Measurements from ENCODE around the gene RMP24.
"Not testable (repeated sequence)": the region's sequence is repeated elsewhere in the genome, so short reads cannot be mapped to it uniquely, and the experiment has no call there.

RMP24 gene

GRCh38 chr18:35972197-35973000 is at the start of gene RMP24:
Gene RMP24 (plus strand): TSS chr18:35972679.
- peak; percentile 97 for DNase-seq

GRCh38 chr18:35923939-35924684 is 48.4 kb upstream of the RMP24 start:
- DNase-seq, result peak; percentile 20

- no peak for DNase-seq
Measured at GRCh38 chr18:35926884-35927283, 45.6 kb upstream of the RMP24 start.

- no peak for DNase-seq
Measured at GRCh38 chr18:35927430-35927829, 45.0 kb upstream of the RMP24 start.

- DNase-seq, result peak; percentile 18
Measured at GRCh38 chr18:35933982-35934381, 38.5 kb upstream of the RMP24 start.

GRCh38 chr18:35934891-35935290 is 37.6 kb upstream of the RMP24 start:
- DNase-seq, result no peak

GRCh38 chr18:35935805-35936204 is 36.7 kb upstream of the RMP24 start:
- no peak for DNase-seq

GRCh38 chr18:35936951-35937350 is 35.5 kb upstream of the RMP24 start:
- no peak for DNase-seq

GRCh38 chr18:35938158-35938557 is 34.3 kb upstream of the RMP24 start:
- peak; percentile 42 for DNase-seq

GRCh38 chr18:35938562-35938961 is 33.9 kb upstream of the RMP24 start:
- no peak for DNase-seq

- DNase-seq, result no peak
Measured at GRCh38 chr18:35939138-35939537, 33.3 kb upstream of the RMP24 start.

GRCh38 chr18:35941299-35941698 is 31.2 kb upstream of the RMP24 start:
- no peak for DNase-seq

- DNase-seq, result no peak
Measured at GRCh38 chr18:35942133-35942532, 30.3 kb upstream of the RMP24 start.

- no peak for DNase-seq
Measured at GRCh38 chr18:35942661-35943060, 29.8 kb upstream of the RMP24 start.

- DNase-seq, result no peak
Measured at GRCh38 chr18:35948080-35948479, 24.4 kb upstream of the RMP24 start.

- DNase-seq, result no peak
Measured at GRCh38 chr18:35949090-35949489, 23.4 kb upstream of the RMP24 start.

- peak; percentile 79 for DNase-seq
Measured at GRCh38 chr18:35949903-35950627, 22.4 kb upstream of the RMP24 start.

- no peak for DNase-seq
Measured at GRCh38 chr18:35950628-35950982, 21.9 kb upstream of the RMP24 start.

GRCh38 chr18:35953688-35954087 is 18.8 kb upstream of the RMP24 start:
- DNase-seq, result no peak

- no peak for DNase-seq
Measured at GRCh38 chr18:35956226-35956625, 16.3 kb upstream of the RMP24 start.

- DNase-seq, result no peak
Measured at GRCh38 chr18:35962320-35962719, 10.2 kb upstream of the RMP24 start.

GRCh38 chr18:35964319-35964718 is 8.2 kb upstream of the RMP24 start:
- no peak for DNase-seq

- DNase-seq, result not testable (repeated sequence)
Measured at GRCh38 chr18:35967866-35968265, 4.6 kb upstream of the RMP24 start.

Data from NCI-H345 (cell line).